Suprapubic skin (tissue), 4 donors: ENCODE results near the gene CEP85. TPM values are rescaled to one million over a fixed set of nuclear protein-coding genes. Genes with fewer than 3 reads are reported as not detected.

ENCODE experiments used
- DNase-seq, 2 donors: peaks; one replicate each; pipeline ENCODE4 v3.0.0-alpha.2; 2019; ENCODE audit warnings: low spot score in 2 of 2
- H3K27ac ChIP-seq: fragments of 200-600 bp; sonication (generic); one replicate; pipeline ENCODE4 v1.5.1; 2019
- H3K27me3 ChIP-seq: fragments of 200-600 bp; sonication (generic); one replicate; pipeline ENCODE4 v1.5.1; 2019
- H3K36me3 ChIP-seq: fragments of 200-600 bp; sonication (generic); one replicate; pipeline ENCODE4 v1.5.1; 2019
- H3K4me1 ChIP-seq: fragments of 200-600 bp; sonication (generic); one replicate; pipeline ENCODE4 v1.5.1; 2019
- H3K4me3 ChIP-seq: fragments of 200-600 bp; sonication (generic); one replicate; pipeline ENCODE4 v1.5.1; 2019; ENCODE audit warnings: mild to moderate bottlenecking
- H3K9me3 ChIP-seq: fragments of 200-600 bp; sonication (generic); one replicate; pipeline ENCODE4 v1.5.1; 2019
- EP300 ChIP-seq: sonication (generic); formaldehyde crosslinking; IDR thresholded peaks from one replicate; pipeline ENCODE4 v1.6.1; 2017; ENCODE audit warnings: antibody characterized with exemption
- POLR2A ChIP-seq, 2 donors: fragments of 450-650 bp; IDR thresholded peaks; one replicate each; pipeline ENCODE4 v1.6.1; 2017; ENCODE audit warnings: antibody characterized with exemption in 2 of 2, mild to moderate bottlenecking in 2 of 2, moderate library complexity in 2 of 2
- POLR2AphosphoS5 ChIP-seq, 3 donors: sonication (generic); formaldehyde crosslinking; IDR thresholded peaks; one replicate each; pipeline ENCODE4 v1.6.1; 2017; ENCODE audit warnings: antibody characterized with exemption in 3 of 3
- WGBS: methylation state at CpG from one replicate; pipeline ENCODE4 v1.1.5; 2018; 5-methylcytosine and 5-hydroxymethylcytosine counted together
- total RNA-seq, 4 donors: library from RNA; depleted of rRNA; stranded (reverse); fragments of >200 nt; gene quantifications; one replicate each; pipeline ENCODE4 v1.1.0, GENCODE V29; 2016
- TF ChIP-seq, protein P1 (sequence below), 2 donors: fragments of 200-600 bp in 1 of 2; fragments of 450-650 bp in 1 of 2; sonication (generic) in 1 of 2; IDR thresholded peaks; one replicate each; pipeline ENCODE4 v1.5.1; 2016 to 2019; ENCODE audit warnings: antibody characterized with exemption in 2 of 2, mild to moderate bottlenecking in 1 of 2, moderate library complexity in 1 of 2

The CEP85 gene
- total RNA-seq, 4 donors from 2014 or later = 18.2 to 27.8 (median 18.7) TPM

DNA sequence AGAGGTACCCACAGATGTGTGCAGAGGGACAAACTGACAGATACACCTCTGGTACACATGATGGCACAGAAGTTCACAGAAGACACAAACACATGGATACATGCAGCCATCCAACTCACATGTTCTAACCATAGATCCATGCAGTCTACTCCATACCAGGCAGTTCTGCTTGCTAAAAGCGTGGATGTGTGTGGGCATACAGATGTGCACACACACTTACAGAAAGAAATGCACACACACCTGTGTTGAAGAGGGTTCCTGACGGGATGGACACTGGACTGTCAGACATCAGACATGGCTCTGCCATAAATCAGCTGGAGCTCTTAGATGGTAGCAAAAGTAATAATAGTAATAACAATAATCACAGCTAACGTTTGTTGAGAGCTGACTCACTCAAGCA is 90.5 kb downstream of the CEP85 start:
- H3K4me1 ChIP-seq = peaks cover 12% of the 10 kb centered on the region
- TF ChIP-seq POLR2AphosphoS5 (IDR thresholded peaks at IDR 0.05) = no peak
- TF ChIP-seq, protein P1, sequence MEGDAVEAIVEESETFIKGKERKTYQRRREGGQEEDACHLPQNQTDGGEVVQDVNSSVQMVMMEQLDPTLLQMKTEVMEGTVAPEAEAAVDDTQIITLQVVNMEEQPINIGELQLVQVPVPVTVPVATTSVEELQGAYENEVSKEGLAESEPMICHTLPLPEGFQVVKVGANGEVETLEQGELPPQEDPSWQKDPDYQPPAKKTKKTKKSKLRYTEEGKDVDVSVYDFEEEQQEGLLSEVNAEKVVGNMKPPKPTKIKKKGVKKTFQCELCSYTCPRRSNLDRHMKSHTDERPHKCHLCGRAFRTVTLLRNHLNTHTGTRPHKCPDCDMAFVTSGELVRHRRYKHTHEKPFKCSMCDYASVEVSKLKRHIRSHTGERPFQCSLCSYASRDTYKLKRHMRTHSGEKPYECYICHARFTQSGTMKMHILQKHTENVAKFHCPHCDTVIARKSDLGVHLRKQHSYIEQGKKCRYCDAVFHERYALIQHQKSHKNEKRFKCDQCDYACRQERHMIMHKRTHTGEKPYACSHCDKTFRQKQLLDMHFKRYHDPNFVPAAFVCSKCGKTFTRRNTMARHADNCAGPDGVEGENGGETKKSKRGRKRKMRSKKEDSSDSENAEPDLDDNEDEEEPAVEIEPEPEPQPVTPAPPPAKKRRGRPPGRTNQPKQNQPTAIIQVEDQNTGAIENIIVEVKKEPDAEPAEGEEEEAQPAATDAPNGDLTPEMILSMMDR (IDR thresholded peaks at IDR 0.05) = no peak
- TF ChIP-seq EP300 = no peak
- no peak for TF ChIP-seq POLR2A (IDR thresholded peaks at IDR 0.05)
- no peaks in the 10 kb centered on the region for H3K27me3 ChIP-seq
- 83% methylated on average over 3 of the region's 3 CpGs for WGBS
- H3K27ac ChIP-seq = no peak overlapping the region
- no peak overlapping the region for H3K4me3 ChIP-seq
- H3K9me3 ChIP-seq = no peaks in the 10 kb centered on the region
- DNase-seq = no peak
- peaks cover 9% of the 10 kb centered on the region for H3K36me3 ChIP-seq

GRCh38 chr1:26327956-26328362 is 94.0 kb downstream of the CEP85 start:
- Histone ChIP-seq H3K4me1 (no peaks in the 10 kb centered on the region), H3K4me3 (no peak overlapping the region), H3K27ac (no peak overlapping the region), H3K36me3 (peaks cover 9% of the 10 kb centered on the region), H3K27me3 (peaks cover 4% of the 10 kb centered on the region), H3K9me3 (no peaks in the 10 kb centered on the region)
- 71% methylated on average over 8 of the region's 8 CpGs for WGBS
- DNase-seq = no peak
- TF ChIP-seq POLR2AphosphoS5 (IDR thresholded peaks at IDR 0.05) (no peak), EP300 (no peak), POLR2A (IDR thresholded peaks at IDR 0.05) (no peak)
- TF ChIP-seq, protein P1 (IDR thresholded peaks at IDR 0.05) = no peak

Other genes starting within 250 kb of the CEP85 start
- gene PAFAH2, start 236.1 kb upstream of the CEP85 start, total RNA-seq = 10 to 100 TPM; 16.6 to 31.3 (median 20.0) TPM
- gene EXTL1, start 212.4 kb upstream of the CEP85 start, total RNA-seq = 1 to 10 TPM; 1.6 to 9.5 (median 4.2) TPM
- 1 to 10 TPM in 2 of 4 donors, under 1 TPM in 2; 0.15 to 2.0 (median 1.1) TPM for gene SLC30A2, start 188.1 kb upstream of the CEP85 start, total RNA-seq
- 1 to 10 TPM in 3 of 4 donors, under 1 TPM in 1; 0.42 to 2.4 (median 1.5) TPM for gene TRIM63, start 166.6 kb upstream of the CEP85 start, total RNA-seq
- gene PDIK1L, start 122.4 kb upstream of the CEP85 start, total RNA-seq = 10 to 100 TPM in 2 of 4 donors, 1 to 10 TPM in 2; 9.1 to 14.1 (median 10.0) TPM
- 1 to 10 TPM; 2.4 to 3.6 (median 2.7) TPM for gene FAM110D, start 75.1 kb upstream of the CEP85 start, total RNA-seq
- not detected for gene C1orf232, start 65.2 kb upstream of the CEP85 start, total RNA-seq
- gene ZNF593, start 64.3 kb upstream of the CEP85 start, total RNA-seq = 10 to 100 TPM; 15.3 to 53.4 (median 28.3) TPM
- not detected for gene ZNF593OS, start 62.4 kb upstream of the CEP85 start, total RNA-seq
- 10 to 100 TPM; 45.6 to 91.2 (median 53.7) TPM for gene CNKSR1, start 56.7 kb upstream of the CEP85 start, total RNA-seq
- not detected for gene CATSPER4, start 43.6 kb upstream of the CEP85 start, total RNA-seq
- 100 to 1,000 TPM in 1 of 4 donors, 10 to 100 TPM in 3; 53.5 to 104 (median 92.8) TPM for gene SH3BGRL3, start 45.9 kb downstream of the CEP85 start, total RNA-seq
- gene UBXN11, start 72.4 kb downstream of the CEP85 start, total RNA-seq = 10 to 100 TPM in 2 of 4 donors, 1 to 10 TPM in 2; 3.2 to 19.1 (median 9.1) TPM
- 10 to 100 TPM in 1 of 4 donors, 1 to 10 TPM in 3; 2.3 to 11.4 (median 9.9) TPM for gene CD52, start 83.8 kb downstream of the CEP85 start, total RNA-seq
- 10 to 100 TPM; 47.8 to 96.9 (median 62.8) TPM for gene CRYBG2, start 119.9 kb downstream of the CEP85 start, total RNA-seq
- gene ZNF683, start 138.6 kb downstream of the CEP85 start, total RNA-seq = not detected
- not detected for gene LIN28A, start 176.6 kb downstream of the CEP85 start, total RNA-seq
- gene DHDDS, start 198.1 kb downstream of the CEP85 start, total RNA-seq = 10 to 100 TPM; 35.6 to 55.8 (median 45.3) TPM
- gene HMGN2, start 238.2 kb downstream of the CEP85 start, total RNA-seq = 100 to 1,000 TPM; 101 to 194 (median 146) TPM